DND-41 (cell line): ENCODE measurements around the gene LY9.

ENCODE experiments used
- ATAC-seq: fragments of 200-7000 bp; cut with Tn5 transposase; 3 replicates; pipeline ENCODE4 v1.9.1; 2021; ENCODE audit warnings: low read depth; ENCODE audit not compliant: insufficient read depth
- DNase-seq: peaks from one replicate; pipeline ENCODE4 v3.0.0-alpha.2; 2020
- H2AFZ ChIP-seq: 2 replicates; pipeline ENCODE4 v1.6.0; 2012; ENCODE audit warnings: low read depth, low read length
- H3K27ac ChIP-seq: 2 replicates; pipeline ENCODE4 v1.5.1; 2012; ENCODE audit warnings: low read length, inconsistent platforms
- H3K27me3 ChIP-seq: fragments of 200-600 bp; sonication (generic); 2 replicates; pipeline ENCODE4 v1.6.0; 2012; ENCODE audit warnings: low read length, mild to moderate bottlenecking, inconsistent platforms; ENCODE audit not compliant: insufficient read depth, poor library complexity
- H3K36me3 ChIP-seq: 2 replicates; pipeline ENCODE4 v1.5.1; 2012; ENCODE audit warnings: low read length, inconsistent platforms; ENCODE audit not compliant: insufficient read depth
- H3K4me1 ChIP-seq: 2 replicates; pipeline ENCODE4 v1.5.1; 2012; ENCODE audit warnings: mild to moderate bottlenecking, low read length; ENCODE audit not compliant: insufficient read depth
- H3K4me2 ChIP-seq: 2 replicates; pipeline ENCODE4 v1.6.0; 2012; ENCODE audit warnings: mild to moderate bottlenecking, moderate library complexity, low read length, inconsistent platforms; ENCODE audit not compliant: insufficient read depth
- H3K4me3 ChIP-seq, 2 experiments: fragments of 200-600 bp in 1 of 2; shearing (Covaris generic) in 1 of 2; 2 replicates each; pipeline ENCODE4 v1.5.1; 2012 to 2016; ENCODE audit warnings: inconsistent platforms in 2 of 2, low read length in 2 of 2, mild to moderate bottlenecking in 2 of 2, low read depth in 1 of 2, moderate library complexity in 1 of 2
- H3K79me2 ChIP-seq: 2 replicates; pipeline ENCODE4 v1.6.0; 2012; ENCODE audit warnings: low read length, inconsistent platforms; ENCODE audit not compliant: insufficient read depth
- H3K9ac ChIP-seq: 2 replicates; pipeline ENCODE4 v1.6.0; 2012; ENCODE audit warnings: low read depth, mild to moderate bottlenecking, inconsistent platforms, low read length, moderate library complexity
- H3K9me3 ChIP-seq: 2 replicates; pipeline ENCODE4 v1.5.1; 2012; ENCODE audit warnings: low read length, moderate library complexity, mild to moderate bottlenecking, inconsistent platforms; ENCODE audit not compliant: insufficient read depth, severe bottlenecking
- H4K20me1 ChIP-seq: 2 replicates; pipeline ENCODE4 v1.6.0; 2012; ENCODE audit warnings: low read length; ENCODE audit not compliant: insufficient read depth
- CTCF ChIP-seq: IDR thresholded peaks from 2 replicates; pipeline ENCODE4 v1.5.1; 2012; ENCODE audit warnings: borderline replicate concordance, low read length, moderate library complexity, mild to moderate bottlenecking; ENCODE audit not compliant: poor library complexity, severe bottlenecking; ENCODE audit errors: extremely low read depth
- EZH2 ChIP-seq: IDR thresholded peaks from 3 replicates; pipeline ENCODE4 v1.6.1; 2012; ENCODE audit warnings: borderline replicate concordance, low read depth, mild to moderate bottlenecking, moderate library complexity, low read length, inconsistent platforms; ENCODE audit not compliant: severe bottlenecking

The LY9 gene

GRCh38 chr1:160755911-160756848 is 39.8 kb upstream of the LY9 start:
- Histone ChIP-seq H3K27me3 (no peaks in the 10 kb centered on the region), H3K4me3 (no peak overlapping the region), H3K9ac (no peak overlapping the region), H4K20me1 (no peaks in the 10 kb centered on the region), H3K36me3 (no peaks in the 10 kb centered on the region), H3K4me2 (no peak overlapping the region), H3K79me2 (no peaks in the 10 kb centered on the region), H3K4me1 (peaks cover 9% of the 10 kb centered on the region), H3K27ac (no peak overlapping the region), H2AFZ (no peak overlapping the region), H3K9me3 (no peaks in the 10 kb centered on the region)
- DNase-seq (no peak), ATAC-seq (no peak)
- TF ChIP-seq CTCF (no peak), EZH2 (no peak)

- H3K9ac ChIP-seq: no peak overlapping the region
- H3K27ac ChIP-seq: no peak overlapping the region
- peaks cover 4% of the 10 kb centered on the region for H3K4me1 ChIP-seq
- ATAC-seq (no peak), DNase-seq (no peak)
- no peak overlapping the region for H2AFZ ChIP-seq
- TF ChIP-seq EZH2 (no peak), CTCF (no peak)
- no peak overlapping the region for H3K4me3 ChIP-seq
- H3K4me2 ChIP-seq: no peak overlapping the region
- H3K27me3 ChIP-seq: no peaks in the 10 kb centered on the region
- no peaks in the 10 kb centered on the region for H3K36me3 ChIP-seq
- no peaks in the 10 kb centered on the region for H3K9me3 ChIP-seq
- H3K79me2 ChIP-seq: no peaks in the 10 kb centered on the region
- no peaks in the 10 kb centered on the region for H4K20me1 ChIP-seq
Observed at GRCh38 chr1:160756849-160757201, 39.1 kb upstream of the LY9 start.

GRCh38 chr1:160758521-160758920 is 37.5 kb upstream of the LY9 start:
- no peaks in the 10 kb centered on the region for H3K9me3 ChIP-seq
- DNase-seq (no peak), ATAC-seq (no peak)
- no peak overlapping the region for H3K27ac ChIP-seq
- no peak overlapping the region for H3K4me2 ChIP-seq
- no peak overlapping the region for H3K4me3 ChIP-seq
- H3K27me3 ChIP-seq: no peaks in the 10 kb centered on the region
- no peak for TF ChIP-seq EZH2
- TF ChIP-seq CTCF: no peak
- H3K9ac ChIP-seq: no peak overlapping the region
- H3K4me1 ChIP-seq: no peaks in the 10 kb centered on the region
- no peaks in the 10 kb centered on the region for H3K36me3 ChIP-seq
- H4K20me1 ChIP-seq: no peaks in the 10 kb centered on the region
- no peaks in the 10 kb centered on the region for H3K79me2 ChIP-seq
- H2AFZ ChIP-seq: no peak overlapping the region

GRCh38 chr1:160759740-160760139 is 36.2 kb upstream of the LY9 start:
- no peak overlapping the region for H2AFZ ChIP-seq
- H3K4me3 ChIP-seq: no peak overlapping the region
- H3K27ac ChIP-seq: no peak overlapping the region
- no peaks in the 10 kb centered on the region for H3K79me2 ChIP-seq
- no peak overlapping the region for H3K4me2 ChIP-seq
- H3K4me1 ChIP-seq: no peaks in the 10 kb centered on the region
- TF ChIP-seq EZH2 (no peak), CTCF (no peak)
- no peaks in the 10 kb centered on the region for H4K20me1 ChIP-seq
- H3K27me3 ChIP-seq: no peaks in the 10 kb centered on the region
- no peak for DNase-seq
- no peak for ATAC-seq
- H3K9ac ChIP-seq: no peak overlapping the region
- no peaks in the 10 kb centered on the region for H3K36me3 ChIP-seq
- H3K9me3 ChIP-seq: no peaks in the 10 kb centered on the region
